NCI-H345 treated with DMSO at 0.1 percent for 48 hours (cell line): Measurements from ENCODE around the gene CACNA1F.
"Not testable (repeated sequence)": the region's sequence is repeated elsewhere in the genome, so short reads cannot be mapped to it uniquely, and the experiment has no call there.

Source experiments
- DNase-seq: peaks from one replicate; lab custom pipeline; 2025; ENCODE audit not compliant: unreplicated experiment; lab: John Stamatoyannopoulos, UW

Gene CACNA1F

GRCh38 chrX:49177873-49178480 lies 55.2 kb downstream of the CACNA1F start:
- no peak for DNase-seq

- no peak for DNase-seq
Measured at GRCh38 chrX:49177338-49177833, 55.8 kb downstream of the CACNA1F start.

- no peak for DNase-seq
Measured at GRCh38 chrX:49176421-49177326, 56.5 kb downstream of the CACNA1F start.

- no peak for DNase-seq
Measured at GRCh38 chrX:49175435-49176274, 57.5 kb downstream of the CACNA1F start.

GRCh38 chrX:49174723-49175122 lies 58.4 kb downstream of the CACNA1F start:
- DNase-seq, result no peak

- not testable (repeated sequence) for DNase-seq
Measured at GRCh38 chrX:49173544-49173943, 59.6 kb downstream of the CACNA1F start.

GRCh38 chrX:49172280-49172780 lies 60.8 kb downstream of the CACNA1F start:
- DNase-seq, result peak; percentile 31

- peak; percentile 23 for DNase-seq
Measured at GRCh38 chrX:49171752-49172279, 61.3 kb downstream of the CACNA1F start, which contains the start of gene PLP2. TSS of gene PLP2 (plus strand) at chrX:49171898. CDS start at chrX:49172001, 103 bp downstream.

- no peak for DNase-seq
Measured at GRCh38 chrX:49167740-49168108, 65.4 kb downstream of the CACNA1F start.

- DNase-seq, result no peak
Measured at GRCh38 chrX:49166914-49167739, 66.0 kb downstream of the CACNA1F start.

- DNase-seq, result no peak
Measured at GRCh38 chrX:49165901-49166881, 66.9 kb downstream of the CACNA1F start.

- no peak for DNase-seq
Measured at GRCh38 chrX:49164589-49165360, 68.4 kb downstream of the CACNA1F start.

- DNase-seq, result peak; percentile 43
Measured at GRCh38 chrX:49163555-49164419, 69.4 kb downstream of the CACNA1F start.

- no peak for DNase-seq
Measured at GRCh38 chrX:49162620-49163019, 70.5 kb downstream of the CACNA1F start, which contains the start of gene MAGIX. TSS of gene MAGIX (plus strand) at chrX:49162758. CDS start at chrX:49162890, 132 bp downstream.

GRCh38 chrX:49161632-49162031 lies 71.5 kb downstream of the CACNA1F start:
- no peak for DNase-seq

- DNase-seq, result no peak
Measured at GRCh38 chrX:49160908-49161307, 72.2 kb downstream of the CACNA1F start.

GRCh38 chrX:49157194-49157593 lies 75.9 kb downstream of the CACNA1F start:
- no peak for DNase-seq
